ENCODE data around the gene CD33. TPM values are rescaled to one million over a fixed set of nuclear protein-coding genes. Genes with fewer than 3 reads are reported as not detected.

CD33 gene
- polyA plus RNA-seq, 3 donors from 2014 or later = 3.5 to 17.4 (median 10.3) TPM

DNA sequence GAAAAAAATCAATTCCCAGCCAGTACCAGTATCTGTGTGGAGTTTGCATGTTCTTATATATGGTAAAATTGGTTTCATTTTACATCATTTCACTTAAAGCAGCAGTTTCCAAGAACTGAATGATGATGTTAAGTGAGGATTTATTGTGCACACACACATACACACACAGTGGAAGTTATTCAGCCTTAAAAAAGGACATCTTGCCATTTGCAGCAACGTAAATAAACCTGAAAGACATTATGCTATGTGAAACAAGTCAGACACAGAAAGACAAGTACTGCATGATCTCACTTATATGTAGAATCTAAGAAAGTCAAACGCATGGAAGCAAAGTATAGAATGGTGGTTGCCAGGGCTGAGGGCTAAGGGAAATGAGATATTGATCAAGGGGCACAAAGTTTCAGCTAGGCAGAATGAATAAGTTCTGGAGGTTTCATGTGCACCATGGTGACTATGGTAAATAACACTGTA, 31.3 kb downstream of the CD33 start:
- Mint-ChIP-seq H3K4me3 (no peak overlapping the region), H3K36me3 (no peaks in the 10 kb centered on the region), H3K27ac (no peak overlapping the region), H3K4me1 (peaks cover 8 to 25% of the 10 kb centered on the region in 2 donors), H3K9me3 (no peaks in the 10 kb centered on the region), H3K27me3 (ENCODE audit: low read depth in 3 of 3) (peaks cover 0 to 3% (median 3%) of the 10 kb centered on the region in 3 donors)
- DNase-seq = no peak

- H3K4me3 Mint-ChIP-seq = no peak overlapping the region
- peaks cover 0 to 3% (median 3%) of the 10 kb centered on the region in 3 donors for H3K27me3 Mint-ChIP-seq (ENCODE audit: low read depth in 3 of 3)
- no peak overlapping the region for H3K27ac Mint-ChIP-seq
- DNase-seq = no peak
- H3K4me1 Mint-ChIP-seq = peaks cover 8 to 25% of the 10 kb centered on the region in 2 donors
- H3K36me3 Mint-ChIP-seq = no peaks in the 10 kb centered on the region
- H3K9me3 Mint-ChIP-seq = no peaks in the 10 kb centered on the region
Measured at GRCh38 chr19:51257471-51257870, 32.6 kb downstream of the CD33 start.

DNA sequence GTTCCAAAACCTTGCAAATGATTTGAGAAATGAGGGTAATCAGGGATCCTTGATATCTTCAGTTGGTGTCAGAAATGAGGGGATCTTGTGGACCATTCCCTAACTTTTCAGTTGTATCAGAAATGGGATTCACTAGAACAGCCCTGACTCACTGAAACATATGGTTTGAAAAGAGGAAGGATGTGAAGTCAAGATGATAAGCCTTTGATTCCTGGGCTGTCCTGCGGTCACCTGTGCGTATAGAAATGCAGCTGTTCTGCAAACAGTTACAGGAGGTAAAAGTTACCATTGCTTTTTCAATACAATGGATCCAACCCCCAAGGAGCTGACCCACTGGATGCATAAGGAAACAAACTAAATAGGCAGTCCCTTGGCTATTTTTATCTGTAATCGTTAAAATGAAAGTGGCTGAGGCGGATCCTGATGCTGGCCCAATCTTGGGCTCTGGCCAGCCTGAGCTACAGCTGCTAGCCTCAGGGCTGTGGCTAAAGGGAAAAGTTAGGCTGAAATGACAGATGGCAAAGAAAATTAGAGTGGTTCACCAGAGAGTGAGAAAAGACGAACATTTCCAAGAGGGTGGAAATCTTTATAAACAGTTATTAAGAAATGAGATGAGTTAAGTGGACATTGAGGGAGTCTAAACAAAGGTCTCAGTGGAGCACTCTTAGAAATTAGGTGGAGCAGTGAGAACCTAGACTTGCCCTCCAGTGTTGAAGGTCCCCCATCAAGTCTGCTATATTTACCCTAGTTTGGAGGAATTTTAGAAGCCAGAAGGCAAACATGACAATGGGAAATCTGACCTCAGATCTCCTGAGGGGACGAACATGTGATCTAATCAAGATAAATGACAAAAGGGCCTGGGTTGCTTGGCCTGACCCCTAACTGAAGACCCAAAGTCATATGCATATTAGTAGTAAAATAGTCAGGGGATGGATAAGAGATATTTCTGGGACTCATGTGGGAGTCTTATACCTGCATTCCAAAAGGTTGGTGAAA, 33.6 kb downstream of the CD33 start:
- Mint-ChIP-seq H3K27me3 (ENCODE audit: low read depth in 3 of 3) (peaks cover 0 to 3% (median 3%) of the 10 kb centered on the region in 3 donors), H3K27ac (no peak overlapping the region), H3K4me3 (no peak overlapping the region), H3K36me3 (no peaks in the 10 kb centered on the region), H3K9me3 (no peaks in the 10 kb centered on the region), H3K4me1 (peaks cover 4 to 19% of the 10 kb centered on the region in 2 donors)
- DNase-seq = no peak

DNA sequence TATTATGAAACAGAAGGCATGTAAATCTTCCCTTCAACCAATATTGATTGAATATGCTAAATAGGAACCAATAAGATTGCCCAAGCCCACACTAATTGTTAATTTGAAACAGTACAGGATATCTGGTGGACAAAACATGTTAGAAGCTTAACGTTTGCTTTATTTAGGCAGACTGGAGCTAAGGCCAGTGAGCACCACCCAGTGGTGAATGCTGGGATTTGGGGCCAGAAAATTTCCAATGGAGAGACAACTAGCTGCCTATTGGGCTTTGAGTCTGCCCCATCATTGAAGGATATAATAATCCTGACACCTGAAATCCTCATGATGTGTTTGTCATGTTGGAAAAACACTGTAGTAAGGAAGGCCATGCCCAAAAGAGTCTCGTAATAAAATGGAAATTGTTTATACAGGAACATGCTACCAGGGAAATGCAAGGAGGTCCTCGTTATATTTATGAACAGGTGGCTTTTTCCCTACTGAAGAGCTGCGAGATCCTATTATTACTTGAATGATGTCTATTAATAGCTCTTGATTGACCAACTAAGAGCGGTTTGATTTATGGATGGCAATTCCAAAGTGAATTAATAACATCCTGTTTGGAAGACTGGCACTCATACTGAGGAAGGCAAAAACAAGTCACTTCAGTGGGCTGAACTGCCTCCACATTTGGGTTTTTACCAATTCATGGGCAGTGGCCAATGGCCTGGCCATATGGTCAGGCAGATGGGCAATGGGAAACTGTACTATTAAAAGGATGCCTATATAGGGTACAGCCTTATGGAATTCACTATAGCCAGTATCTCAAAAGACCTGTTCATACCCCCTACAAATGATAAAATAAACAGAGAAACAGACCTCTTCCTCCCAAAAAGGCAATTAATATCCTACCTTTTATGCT, 34.7 kb downstream of the CD33 start:
- H3K36me3 Mint-ChIP-seq = no peaks in the 10 kb centered on the region
- peaks cover 0 to 14% of the 10 kb centered on the region in 2 donors for H3K4me1 Mint-ChIP-seq
- DNase-seq = peak; percentile 50 to 56 (median 51)
- H3K27me3 Mint-ChIP-seq (ENCODE audit: low read depth in 3 of 3) = peaks cover 0 to 3% (median 1%) of the 10 kb centered on the region in 3 donors
- H3K9me3 Mint-ChIP-seq = no peaks in the 10 kb centered on the region
- no peak overlapping the region for H3K4me3 Mint-ChIP-seq
- H3K27ac Mint-ChIP-seq = no peak overlapping the region

GRCh38 chr19:51263808-51264207, 38.9 kb downstream of the CD33 start:
- H3K27ac Mint-ChIP-seq = no peak overlapping the region
- no peak overlapping the region for H3K4me3 Mint-ChIP-seq
- no peaks in the 10 kb centered on the region for H3K36me3 Mint-ChIP-seq
- no peaks in the 10 kb centered on the region for H3K9me3 Mint-ChIP-seq
- DNase-seq = no peak
- H3K27me3 Mint-ChIP-seq (ENCODE audit: low read depth in 3 of 3) = peaks cover 0 to 2% (median 2%) of the 10 kb centered on the region in 3 donors
- peaks cover 0 to 13% of the 10 kb centered on the region in 2 donors for H3K4me1 Mint-ChIP-seq

- H3K4me1 Mint-ChIP-seq = peaks cover 21 to 61% of the 10 kb centered on the region in 2 donors
- no peak for DNase-seq
- no peaks in the 10 kb centered on the region for H3K9me3 Mint-ChIP-seq
- H3K36me3 Mint-ChIP-seq = no peaks in the 10 kb centered on the region
- H3K27me3 Mint-ChIP-seq (ENCODE audit: low read depth in 3 of 3) = peaks cover 0 to 7% (median 2%) of the 10 kb centered on the region in 3 donors
- peak overlapping the region in 3 of 5 donors; percentile 15 to 67 (median 62) for H3K4me3 Mint-ChIP-seq
- peak overlapping the region in 4 of 6 donors; percentile 72 to 94 (median 86) for H3K27ac Mint-ChIP-seq
Measured at GRCh38 chr19:51271067-51271466, 46.2 kb downstream of the CD33 start.

GRCh38 chr19:51272183-51272810, 47.4 kb downstream of the CD33 start:
- Mint-ChIP-seq H3K27ac (peak overlapping the region; percentile 2 to 94 (median 90)), H3K4me1 (peaks cover 21 to 56% of the 10 kb centered on the region in 2 donors), H3K4me3 (peak overlapping the region in 4 of 5 donors; percentile 72 to 84 (median 77)), H3K27me3 (ENCODE audit: low read depth in 3 of 3) (peaks cover 0 to 12% (median 2%) of the 10 kb centered on the region in 3 donors), H3K9me3 (no peaks in the 10 kb centered on the region), H3K36me3 (no peaks in the 10 kb centered on the region)
- peak; percentile 60 to 75 (median 74) for DNase-seq

DNA sequence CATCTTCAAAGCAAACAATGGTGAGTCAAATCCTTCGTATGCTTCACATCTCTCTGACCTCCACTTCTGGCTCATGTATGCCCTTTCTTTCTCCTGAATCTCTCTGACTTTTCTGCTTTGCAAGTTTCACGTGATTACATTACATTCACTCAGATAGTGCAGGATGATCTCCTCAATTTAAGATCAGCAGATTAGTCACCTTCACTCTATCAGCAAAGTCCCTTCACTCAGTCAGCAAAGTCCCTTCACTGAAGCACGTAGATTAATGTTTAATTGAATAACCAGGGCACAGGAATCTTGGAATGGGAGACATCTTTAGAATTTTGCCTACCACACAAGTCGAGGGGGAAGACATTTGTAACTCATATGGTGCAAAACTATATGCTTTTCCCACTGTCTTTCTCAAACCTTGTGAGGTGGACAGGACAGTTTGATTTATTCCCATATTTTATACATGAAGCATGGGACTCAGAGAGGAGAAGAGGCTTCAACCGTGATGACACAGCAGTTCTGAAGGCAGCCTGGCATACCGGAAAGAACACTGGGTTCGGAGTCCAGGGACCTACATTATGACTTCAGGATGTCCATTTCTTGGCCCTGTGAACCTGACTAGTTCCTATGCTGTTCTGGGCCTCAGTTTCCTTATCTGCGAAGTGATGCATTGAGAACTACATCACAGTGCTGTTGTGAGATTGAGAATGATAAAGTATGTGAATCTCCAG, 49.3 kb downstream of the CD33 start:
- Mint-ChIP-seq H3K4me3 (peak overlapping the region in 4 of 5 donors; percentile 9 to 73 (median 38)), H3K27me3 (ENCODE audit: low read depth in 3 of 3) (peaks cover 0 to 13% (median 4%) of the 10 kb centered on the region in 3 donors), H3K36me3 (no peaks in the 10 kb centered on the region), H3K9me3 (no peaks in the 10 kb centered on the region), H3K27ac (peak overlapping the region in 5 of 6 donors; percentile 77 to 96 (median 86)), H3K4me1 (peaks cover 21 to 56% of the 10 kb centered on the region in 2 donors)
- DNase-seq = no peak

- H3K27ac Mint-ChIP-seq = no peak overlapping the region
- no peak overlapping the region for H3K4me3 Mint-ChIP-seq
- H3K36me3 Mint-ChIP-seq = peaks cover 0 to 4% (median 0%) of the 10 kb centered on the region in 3 donors
- H3K4me1 Mint-ChIP-seq = peaks cover 14 to 32% of the 10 kb centered on the region in 2 donors
- H3K27me3 Mint-ChIP-seq (ENCODE audit: low read depth in 3 of 3) = peaks cover 4 to 15% (median 4%) of the 10 kb centered on the region in 3 donors
- DNase-seq = no peak
- peaks cover 0 to 2% (median 0%) of the 10 kb centered on the region in 6 donors for H3K9me3 Mint-ChIP-seq
Measured at GRCh38 chr19:51277112-51277511, 52.2 kb downstream of the CD33 start.

DNA sequence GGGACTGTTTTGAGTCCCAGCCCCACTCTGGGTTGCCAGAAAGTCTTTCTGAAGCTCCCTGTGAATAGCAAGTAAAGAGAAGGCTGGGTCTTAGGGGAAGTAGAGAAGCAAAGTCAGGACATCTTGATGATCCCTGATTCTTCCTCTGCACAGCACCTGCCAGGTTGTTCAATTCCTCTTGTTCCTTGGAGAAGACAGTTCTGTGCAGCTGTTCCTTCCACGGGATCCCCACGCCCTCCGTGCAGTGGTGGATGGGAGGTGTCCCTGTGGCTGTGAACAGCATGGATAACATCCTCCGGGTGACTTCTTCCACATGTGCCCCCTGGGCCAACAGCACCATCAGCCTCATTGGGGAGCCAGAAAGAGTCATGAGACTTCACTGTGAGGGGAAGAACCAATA, 57.5 kb downstream of the CD33 start:
- no peak overlapping the region for H3K27ac Mint-ChIP-seq
- no peak for DNase-seq
- H3K4me3 Mint-ChIP-seq = no peak overlapping the region
- no peaks in the 10 kb centered on the region for H3K4me1 Mint-ChIP-seq
- H3K36me3 Mint-ChIP-seq = peaks cover 0 to 4% (median 0%) of the 10 kb centered on the region in 3 donors
- H3K9me3 Mint-ChIP-seq = peaks cover 0 to 2% (median under 1%) of the 10 kb centered on the region in 6 donors
- peaks cover 5 to 11% (median 10%) of the 10 kb centered on the region in 3 donors for H3K27me3 Mint-ChIP-seq (ENCODE audit: low read depth in 3 of 3)

DNA sequence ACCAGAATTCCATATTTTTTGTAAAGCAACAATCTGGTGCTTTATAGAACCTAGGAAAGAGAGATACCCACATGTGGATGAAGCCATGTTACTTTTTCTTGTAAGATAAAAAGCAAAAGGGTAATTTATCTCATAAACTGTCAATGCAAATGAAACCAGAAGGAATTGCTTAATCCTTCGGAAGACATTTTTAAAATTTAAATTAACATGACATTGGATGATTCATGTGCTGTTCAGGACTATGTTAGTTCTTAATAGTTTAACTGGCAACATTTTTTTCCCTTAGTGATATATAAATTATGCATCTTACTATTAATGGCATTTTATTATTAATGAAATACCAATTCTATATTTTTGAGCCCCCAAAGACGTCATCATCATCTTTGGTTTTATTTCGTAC, 60.8 kb downstream of the CD33 start:
- peaks cover 6 to 9% (median 6%) of the 10 kb centered on the region in 3 donors for H3K27me3 Mint-ChIP-seq (ENCODE audit: low read depth in 3 of 3)
- H3K9me3 Mint-ChIP-seq = peaks cover 0 to 2% (median under 1%) of the 10 kb centered on the region in 6 donors
- H3K36me3 Mint-ChIP-seq = no peaks in the 10 kb centered on the region
- H3K4me1 Mint-ChIP-seq = no peaks in the 10 kb centered on the region
- H3K27ac Mint-ChIP-seq = no peak overlapping the region
- no peak overlapping the region for H3K4me3 Mint-ChIP-seq
- DNase-seq = no peak
